NCI-H526 treated with DMSO at 0.1 percent for 48 hours (cell line): Measurements from ENCODE around the gene ATAT1.

Experiments
- DNase-seq: peaks from one replicate; lab custom pipeline; 2025; lab: John Stamatoyannopoulos, UW

Gene ATAT1

GRCh38 chr6:30613251-30614043 is 13.2 kb upstream of the ATAT1 start:
- no peak for DNase-seq

GRCh38 chr6:30614044-30614842 is 12.4 kb upstream of the ATAT1 start:
- DNase-seq: no peak

GRCh38 chr6:30614843-30615218 is 11.8 kb upstream of the ATAT1 start:
- peak; percentile 77 for DNase-seq

- DNase-seq: no peak
Measured at GRCh38 chr6:30615219-30615957, 11.3 kb upstream of the ATAT1 start.

GRCh38 chr6:30615958-30616810 is 10.5 kb upstream of the ATAT1 start:
- DNase-seq: no peak

- peak; percentile 98 for DNase-seq
Measured at GRCh38 chr6:30616811-30617564, 9.7 kb upstream of the ATAT1 start, which contains the start of gene PPP1R10. Gene PPP1R10, minus strand, starts transcription at chr6:30617243. Its CDS starts 7,299 bp downstream, at chr6:30609944.

GRCh38 chr6:30617565-30618269 is 9.0 kb upstream of the ATAT1 start, which contains the start of gene MRPS18B:
Gene MRPS18B, plus strand, starts transcription at chr6:30617840. Its CDS starts 26 bp downstream, at chr6:30617866.
- DNase-seq: peak; percentile 97

- DNase-seq: no peak
Measured at GRCh38 chr6:30618270-30618797, 8.3 kb upstream of the ATAT1 start.

- DNase-seq: no peak
Measured at GRCh38 chr6:30619561-30619960, 7.1 kb upstream of the ATAT1 start.

- no peak for DNase-seq
Measured at GRCh38 chr6:30625511-30625910, 1.2 kb upstream of the ATAT1 start.

GRCh38 chr6:30635834-30636233 is 9.2 kb downstream of the ATAT1 start:
- no peak for DNase-seq

GRCh38 chr6:30640481-30640880 is 13.8 kb downstream of the ATAT1 start:
- DNase-seq: no peak

- DNase-seq: no peak
Measured at GRCh38 chr6:30641048-30641447, 14.4 kb downstream of the ATAT1 start.

GRCh38 chr6:30643656-30644055 is 17.0 kb downstream of the ATAT1 start:
- no peak for DNase-seq

- no peak for DNase-seq
Measured at GRCh38 chr6:30644769-30645168, 18.1 kb downstream of the ATAT1 start.

GRCh38 chr6:30645989-30646388 is 19.3 kb downstream of the ATAT1 start:
- DNase-seq: no peak

- peak; percentile 82 for DNase-seq
Measured at GRCh38 chr6:30646450-30647241, 20.0 kb downstream of the ATAT1 start, which contains the start of gene C6orf136. Gene C6orf136, plus strand, starts transcription at chr6:30647133. Its CDS starts 99 bp downstream, at chr6:30647232.

- peak; percentile 66 for DNase-seq
Measured at GRCh38 chr6:30647242-30648116, 20.8 kb downstream of the ATAT1 start.
